Thyroid gland (tissue), 4 donors: ENCODE measurements around the gene UPK3A.
"Not testable (repeated sequence)": the region's sequence is repeated elsewhere in the genome, so short reads cannot be mapped to it uniquely, and the experiment has no call there.

Experiments
- POLR2A ChIP-seq, 2 donors: fragments of 450-650 bp; IDR thresholded peaks; one replicate each; pipeline ENCODE4 v1.6.1; 2017; ENCODE audit warnings: antibody characterized with exemption in 2 of 2, mild to moderate bottlenecking in 2 of 2, moderate library complexity in 1 of 2
- TF ChIP-seq, protein P1 (sequence below), 6 experiments: fragments of 200-600 bp in 3 of 6; fragments of 450-650 bp in 3 of 6; sonication (generic) in 3 of 6; IDR thresholded peaks; one replicate each; pipeline ENCODE4 v1.5.1; 2016 to 2019; ENCODE audit warnings: antibody characterized with exemption in 6 of 6, mild to moderate bottlenecking in 2 of 6, inconsistent platforms in 1 of 6, moderate library complexity in 1 of 6

GRCh38 chr22:45277720-45278119 is 7.0 kb upstream of the UPK3A start:
- TF ChIP-seq POLR2A (IDR thresholded peaks at IDR 0.05): not testable (repeated sequence)
- TF ChIP-seq, protein P1, sequence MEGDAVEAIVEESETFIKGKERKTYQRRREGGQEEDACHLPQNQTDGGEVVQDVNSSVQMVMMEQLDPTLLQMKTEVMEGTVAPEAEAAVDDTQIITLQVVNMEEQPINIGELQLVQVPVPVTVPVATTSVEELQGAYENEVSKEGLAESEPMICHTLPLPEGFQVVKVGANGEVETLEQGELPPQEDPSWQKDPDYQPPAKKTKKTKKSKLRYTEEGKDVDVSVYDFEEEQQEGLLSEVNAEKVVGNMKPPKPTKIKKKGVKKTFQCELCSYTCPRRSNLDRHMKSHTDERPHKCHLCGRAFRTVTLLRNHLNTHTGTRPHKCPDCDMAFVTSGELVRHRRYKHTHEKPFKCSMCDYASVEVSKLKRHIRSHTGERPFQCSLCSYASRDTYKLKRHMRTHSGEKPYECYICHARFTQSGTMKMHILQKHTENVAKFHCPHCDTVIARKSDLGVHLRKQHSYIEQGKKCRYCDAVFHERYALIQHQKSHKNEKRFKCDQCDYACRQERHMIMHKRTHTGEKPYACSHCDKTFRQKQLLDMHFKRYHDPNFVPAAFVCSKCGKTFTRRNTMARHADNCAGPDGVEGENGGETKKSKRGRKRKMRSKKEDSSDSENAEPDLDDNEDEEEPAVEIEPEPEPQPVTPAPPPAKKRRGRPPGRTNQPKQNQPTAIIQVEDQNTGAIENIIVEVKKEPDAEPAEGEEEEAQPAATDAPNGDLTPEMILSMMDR (IDR thresholded peaks at IDR 0.05): not testable (repeated sequence)
